ENCODE measurements around the gene BCAS3.
"Not testable (repeated sequence)": the region's sequence is repeated elsewhere in the genome, so short reads cannot be mapped to it uniquely, and the experiment has no call there.

The BCAS3 gene

GRCh38 chr17:61009663-61010062 is 332.0 kb downstream of the BCAS3 start:
- DNase-seq (ENCODE audit: low read depth) = no peak

GRCh38 chr17:61010661-61011170 is 333.1 kb downstream of the BCAS3 start:
- DNase-seq (ENCODE audit: low read depth) = no peak

- no peak for DNase-seq (ENCODE audit: low read depth)
Observed at GRCh38 chr17:61011251-61011650, 333.6 kb downstream of the BCAS3 start.

GRCh38 chr17:61015966-61016365 is 338.3 kb downstream of the BCAS3 start:
- DNase-seq (ENCODE audit: low read depth) = no peak

GRCh38 chr17:61017317-61018006 is 339.8 kb downstream of the BCAS3 start:
- no peak for DNase-seq (ENCODE audit: low read depth)

GRCh38 chr17:61018938-61019337 is 341.3 kb downstream of the BCAS3 start:
- no peak for DNase-seq (ENCODE audit: low read depth)

- DNase-seq (ENCODE audit: low read depth) = no peak
Observed at GRCh38 chr17:61023996-61024395, 346.3 kb downstream of the BCAS3 start.

- DNase-seq (ENCODE audit: low read depth) = no peak
Observed at GRCh38 chr17:61026818-61027217, 349.2 kb downstream of the BCAS3 start.

GRCh38 chr17:61029181-61029580 is 351.5 kb downstream of the BCAS3 start:
- no peak for DNase-seq (ENCODE audit: low read depth)

GRCh38 chr17:61040666-61041065 is 363.0 kb downstream of the BCAS3 start:
- no peak for DNase-seq (ENCODE audit: low read depth)

GRCh38 chr17:61042348-61042747 is 364.7 kb downstream of the BCAS3 start:
- DNase-seq (ENCODE audit: low read depth) = not testable (repeated sequence)

GRCh38 chr17:61047515-61047914 is 369.9 kb downstream of the BCAS3 start:
- no peak for DNase-seq (ENCODE audit: low read depth)

- no peak for DNase-seq (ENCODE audit: low read depth)
Observed at GRCh38 chr17:61048376-61049106, 370.9 kb downstream of the BCAS3 start.

- no peak for DNase-seq (ENCODE audit: low read depth)
Observed at GRCh38 chr17:61053469-61053868, 375.8 kb downstream of the BCAS3 start.

- DNase-seq (ENCODE audit: low read depth) = no peak
Observed at GRCh38 chr17:61054436-61054835, 376.8 kb downstream of the BCAS3 start.

- DNase-seq (ENCODE audit: low read depth) = no peak
Observed at GRCh38 chr17:61057257-61057656, 379.6 kb downstream of the BCAS3 start.

- no peak for DNase-seq (ENCODE audit: low read depth)
Observed at GRCh38 chr17:61058066-61058465, 380.4 kb downstream of the BCAS3 start.

- no peak for DNase-seq (ENCODE audit: low read depth)
Observed at GRCh38 chr17:61063528-61063927, 385.9 kb downstream of the BCAS3 start.

GRCh38 chr17:61064087-61064951 is 386.7 kb downstream of the BCAS3 start:
- no peak for DNase-seq (ENCODE audit: low read depth)

GRCh38 chr17:61065263-61065773 is 387.7 kb downstream of the BCAS3 start:
- DNase-seq (ENCODE audit: low read depth) = no peak

GRCh38 chr17:61066062-61066461 is 388.4 kb downstream of the BCAS3 start:
- no peak for DNase-seq (ENCODE audit: low read depth)

- DNase-seq (ENCODE audit: low read depth) = no peak
Observed at GRCh38 chr17:61070649-61071048, 393.0 kb downstream of the BCAS3 start.

Data from activated T-helper 9 cell treated with anti-CD3 and anti-CD28 coated beads, Interleukin-2, amount 50 U/mL, for 16 hours (primary cell).